Retinal pigment epithelial cell (primary cell): ENCODE measurements around the gene CASP10.

Experiments used
- DNase-seq: peaks from one replicate; pipeline ENCODE4 v3.0.0-alpha.2; 2010; ENCODE audit warnings: low read depth
- H3K4me3 ChIP-seq: 2 replicates; pipeline ENCODE4 v1.5.1; 2011; ENCODE audit warnings: mild to moderate bottlenecking, low read length, control low read depth, moderate library complexity
- CTCF ChIP-seq: conservative IDR thresholded peaks from 2 replicates; pipeline ENCODE4 v1.5.1; 2011; ENCODE audit warnings: low read depth, low read length, control low read depth, inconsistent platforms

The CASP10 gene

GRCh38 chr2:201199847-201200246 lies 16.9 kb downstream of the CASP10 start:
- no peak for TF ChIP-seq CTCF

GRCh38 chr2:201200345-201200744 lies 17.4 kb downstream of the CASP10 start:
- no peak overlapping the region for H3K4me3 ChIP-seq

More at GRCh38 chr2:201199847-201200246, 16.9 kb downstream of the CASP10 start:
- H3K4me3 ChIP-seq, result no peak overlapping the region
- no peak for DNase-seq

DNA sequence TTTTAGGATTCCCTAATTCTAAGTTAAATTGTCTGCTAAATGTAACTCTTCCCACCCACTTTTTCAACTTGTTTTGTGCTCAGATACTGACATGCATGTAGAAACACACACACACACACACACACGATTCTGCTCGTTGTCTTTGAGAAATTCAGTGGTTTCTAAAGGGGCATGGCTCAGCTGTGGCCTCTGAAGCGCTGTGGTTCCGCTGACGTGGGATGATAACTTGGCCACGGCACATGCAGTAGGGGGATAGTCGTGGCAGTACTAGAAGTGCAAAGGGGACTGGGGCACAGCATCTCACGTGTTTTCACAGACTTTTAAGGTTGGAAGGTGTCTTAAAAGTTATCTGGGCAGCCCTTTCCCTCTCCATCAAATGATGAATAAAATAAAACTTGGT lies 18.4 kb downstream of the CASP10 start:
- no peak overlapping the region for H3K4me3 ChIP-seq
- DNase-seq, result no peak
- TF ChIP-seq CTCF, result no peak

More at GRCh38 chr2:201200345-201200744, 17.4 kb downstream of the CASP10 start:
- no peak for TF ChIP-seq CTCF
- DNase-seq, result no peak

- DNase-seq, result no peak
- no peak for TF ChIP-seq CTCF
- H3K4me3 ChIP-seq, result no peak overlapping the region
Observed at GRCh38 chr2:201203916-201204654, 21.1 kb downstream of the CASP10 start.

DNA sequence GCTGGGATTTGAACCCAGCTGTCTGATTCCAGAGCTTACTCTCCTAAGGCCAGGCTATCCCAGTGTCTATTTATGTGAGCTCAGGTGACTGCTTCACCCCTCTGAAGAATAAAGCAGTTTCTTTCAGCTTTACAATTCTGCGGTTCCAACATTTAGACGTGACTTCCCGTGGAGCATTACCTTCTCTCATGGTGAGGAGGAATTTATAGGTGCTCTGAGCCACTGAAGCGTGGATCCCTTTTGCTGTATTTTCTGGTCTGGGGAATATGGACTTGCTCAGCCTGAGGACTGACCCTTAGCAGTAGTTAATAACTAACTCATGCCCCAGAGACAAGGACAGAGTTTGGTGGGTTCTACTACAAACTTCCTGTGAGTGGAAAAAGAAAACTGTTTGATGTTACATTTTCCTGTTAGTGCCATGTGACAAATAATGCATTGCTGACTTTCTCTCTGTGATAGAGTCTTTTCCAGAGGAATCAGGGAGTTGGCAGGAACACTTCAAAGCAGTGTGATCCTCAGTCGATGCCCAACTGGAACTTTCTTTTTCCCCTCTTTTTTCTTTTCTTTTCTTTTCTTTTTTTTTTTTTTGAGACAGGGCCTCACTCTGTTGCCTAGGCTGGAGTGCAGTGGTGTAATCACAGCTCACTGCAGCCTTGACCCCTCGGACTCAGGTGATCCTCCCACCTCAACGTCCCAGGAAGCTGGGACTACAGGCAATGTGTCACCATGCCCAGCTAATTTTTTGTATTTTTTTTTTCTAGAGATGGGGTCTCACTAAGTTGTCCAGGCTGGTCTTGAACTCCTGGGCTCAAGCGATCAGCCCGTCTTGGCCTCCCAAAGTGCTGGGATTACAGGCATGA lies 21.9 kb downstream of the CASP10 start:
- TF ChIP-seq CTCF, result no peak
- no peak overlapping the region for H3K4me3 ChIP-seq
- no peak for DNase-seq

DNA sequence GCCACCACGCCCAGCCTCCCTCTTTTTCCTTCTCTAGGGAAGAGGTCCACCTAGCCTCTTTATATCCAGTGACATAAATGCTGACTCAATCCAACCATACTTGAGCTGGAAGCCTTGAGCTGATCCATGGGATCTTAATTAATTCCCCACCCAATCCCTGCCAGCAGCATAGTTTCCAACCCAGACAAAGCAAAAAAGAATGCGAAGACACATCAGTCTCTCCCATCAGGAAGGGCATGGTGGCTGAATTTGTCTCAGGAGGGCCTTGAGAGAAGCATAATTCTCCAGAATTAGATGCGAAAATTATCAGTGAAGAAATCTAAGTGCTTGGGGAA lies 22.5 kb downstream of the CASP10 start:
- DNase-seq, result no peak
- TF ChIP-seq CTCF, result no peak
- no peak overlapping the region for H3K4me3 ChIP-seq
